RCC 7860 (cell line): ENCODE results near the gene CLHC1.

Source experiments
- DNase-seq: peaks from one replicate; pipeline ENCODE4 v3.0.0-alpha.2; 2015; ENCODE audit warnings: low spot score
- FAIRE-seq: peaks from 2 replicates; lab custom pipeline; 2012; peaks lifted over from hg19 to GRCh38; lab: Jason Lieb, UNC

The CLHC1 gene

DNA sequence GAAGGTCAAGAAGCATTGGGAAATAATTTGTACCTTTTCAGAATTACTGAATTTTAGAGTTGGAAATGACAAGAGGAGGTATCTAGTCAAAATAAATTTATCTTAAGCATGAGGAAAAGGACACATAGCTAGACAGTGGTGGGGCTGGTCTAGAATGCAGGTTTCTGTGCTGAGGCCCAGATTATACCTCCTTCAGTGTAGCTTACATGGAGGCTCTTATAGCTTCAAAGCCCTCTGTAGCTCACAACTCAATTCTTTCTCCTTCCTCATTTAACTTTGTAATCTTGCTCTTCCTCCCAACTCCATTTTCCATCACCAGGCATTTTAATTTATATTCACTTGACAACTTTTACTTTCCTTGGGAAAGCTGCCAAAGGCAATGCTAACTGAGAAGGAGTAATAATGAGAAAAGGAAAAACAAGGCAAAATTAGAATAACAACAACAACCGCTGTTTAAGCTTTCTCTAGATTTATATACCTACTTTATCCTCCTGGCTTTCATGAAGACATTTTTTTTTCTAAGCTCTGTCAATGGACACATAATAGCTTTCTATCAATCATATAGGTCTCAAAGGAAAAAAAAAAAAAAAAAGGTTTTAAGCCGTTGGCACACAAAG is 58.5 kb downstream of the CLHC1 start:
- DNase-seq = no peak
- FAIRE-seq = no peak

DNA sequence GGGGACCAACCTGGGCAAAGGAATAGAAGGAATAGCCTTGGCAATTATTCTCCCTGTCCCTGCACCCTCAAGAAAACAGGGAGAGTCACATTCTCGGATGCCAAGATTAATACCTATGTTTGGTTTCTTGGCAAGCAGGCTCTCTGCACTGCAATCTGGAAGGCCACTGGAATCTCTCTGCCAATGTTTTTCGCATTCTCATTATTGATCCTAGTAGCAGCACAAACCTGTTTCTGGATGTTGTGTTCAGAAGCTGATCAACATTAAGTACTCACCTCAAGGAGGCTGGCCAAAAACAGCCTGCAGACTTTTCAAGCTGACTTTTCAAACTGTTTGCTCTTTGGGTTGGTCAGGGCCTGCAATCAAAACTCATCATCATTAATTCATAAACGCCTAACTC is 62.2 kb downstream of the CLHC1 start:
- DNase-seq (no peak), FAIRE-seq (no peak)

DNA sequence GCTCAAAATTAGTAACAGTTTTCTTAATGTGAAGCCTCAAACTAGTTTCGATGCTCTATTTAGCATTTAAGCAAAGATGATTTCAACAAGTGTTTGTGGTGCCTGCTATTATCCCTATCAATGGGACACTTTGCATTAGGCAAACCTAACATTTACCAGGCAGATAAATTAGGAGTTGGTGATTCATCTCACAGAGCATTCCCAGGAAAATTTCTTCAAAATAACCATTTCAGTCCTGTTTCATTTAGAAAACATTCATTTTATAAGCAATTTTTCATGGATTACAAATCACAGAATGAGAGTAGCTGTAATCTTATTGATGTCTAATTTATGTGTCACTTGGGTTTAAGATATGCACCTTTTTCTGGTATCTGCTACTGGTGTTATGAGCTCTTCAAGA is 62.7 kb downstream of the CLHC1 start:
- no peak for FAIRE-seq

DNA sequence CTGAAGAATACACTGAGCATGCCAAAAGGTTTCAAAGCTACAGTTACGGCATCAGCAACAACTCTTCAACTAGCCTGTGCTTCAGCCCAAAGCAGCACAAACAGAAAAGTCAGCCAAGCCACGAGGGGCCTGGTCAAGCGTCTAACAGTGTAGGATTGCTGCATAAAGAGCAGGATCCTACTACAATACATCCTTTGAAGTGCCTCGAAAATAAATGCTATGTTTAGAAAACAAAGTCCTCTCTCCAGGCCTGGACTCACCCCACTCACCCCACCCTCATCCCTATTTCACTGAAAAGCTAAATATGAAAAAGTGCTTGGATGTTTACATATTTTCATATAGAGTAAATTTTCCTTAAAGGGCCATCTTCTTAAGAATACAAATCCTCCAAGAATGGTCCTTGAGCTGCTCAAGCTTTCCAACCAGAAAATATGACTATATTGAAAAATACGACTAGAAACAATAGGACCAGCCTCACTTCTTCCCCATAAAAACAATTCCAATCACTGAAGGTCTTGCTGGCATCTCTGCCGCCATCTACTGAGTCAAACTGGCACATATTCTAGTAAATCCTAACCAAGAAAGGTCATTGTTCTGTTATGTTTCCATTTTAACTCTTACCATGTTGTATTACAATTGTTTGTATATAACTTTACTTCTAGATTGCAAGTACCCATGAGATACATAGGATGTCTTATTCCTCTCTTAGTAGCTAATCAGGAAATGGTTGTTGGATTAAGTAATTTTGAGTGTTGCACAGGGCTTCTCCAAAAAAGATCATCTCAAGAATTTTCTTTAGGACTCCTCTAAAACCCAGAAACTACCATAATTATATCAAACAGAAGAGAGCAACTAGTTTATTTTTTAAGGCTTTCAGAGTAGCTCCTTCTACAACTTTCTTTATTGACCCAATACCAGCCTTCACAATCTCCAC is 63.6 kb downstream of the CLHC1 start:
- DNase-seq = peak; percentile 65
- FAIRE-seq = peak; percentile 79

More for the DNA sequence above, 62.7 kb downstream of the CLHC1 start:
- no peak for DNase-seq

DNA sequence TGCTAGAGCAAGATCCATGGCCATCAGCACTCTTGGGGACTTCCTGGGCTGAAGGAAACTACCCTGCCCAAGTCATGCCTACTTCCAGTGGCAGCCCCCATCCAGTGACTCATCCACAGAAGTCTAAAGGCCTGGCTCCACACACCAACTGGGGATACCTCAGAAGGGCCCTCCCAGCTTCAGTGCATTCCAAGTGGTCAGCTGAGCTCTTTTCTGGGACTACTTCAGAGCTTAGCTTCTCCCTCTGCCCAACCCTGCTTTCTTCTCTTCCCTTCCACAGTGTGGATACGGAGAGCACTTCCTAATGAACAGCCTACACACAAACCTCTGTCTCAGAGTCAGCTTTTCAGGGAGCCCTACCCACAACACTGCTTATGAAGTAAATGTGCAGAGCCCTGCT is 66.5 kb downstream of the CLHC1 start:
- FAIRE-seq = no peak

DNA sequence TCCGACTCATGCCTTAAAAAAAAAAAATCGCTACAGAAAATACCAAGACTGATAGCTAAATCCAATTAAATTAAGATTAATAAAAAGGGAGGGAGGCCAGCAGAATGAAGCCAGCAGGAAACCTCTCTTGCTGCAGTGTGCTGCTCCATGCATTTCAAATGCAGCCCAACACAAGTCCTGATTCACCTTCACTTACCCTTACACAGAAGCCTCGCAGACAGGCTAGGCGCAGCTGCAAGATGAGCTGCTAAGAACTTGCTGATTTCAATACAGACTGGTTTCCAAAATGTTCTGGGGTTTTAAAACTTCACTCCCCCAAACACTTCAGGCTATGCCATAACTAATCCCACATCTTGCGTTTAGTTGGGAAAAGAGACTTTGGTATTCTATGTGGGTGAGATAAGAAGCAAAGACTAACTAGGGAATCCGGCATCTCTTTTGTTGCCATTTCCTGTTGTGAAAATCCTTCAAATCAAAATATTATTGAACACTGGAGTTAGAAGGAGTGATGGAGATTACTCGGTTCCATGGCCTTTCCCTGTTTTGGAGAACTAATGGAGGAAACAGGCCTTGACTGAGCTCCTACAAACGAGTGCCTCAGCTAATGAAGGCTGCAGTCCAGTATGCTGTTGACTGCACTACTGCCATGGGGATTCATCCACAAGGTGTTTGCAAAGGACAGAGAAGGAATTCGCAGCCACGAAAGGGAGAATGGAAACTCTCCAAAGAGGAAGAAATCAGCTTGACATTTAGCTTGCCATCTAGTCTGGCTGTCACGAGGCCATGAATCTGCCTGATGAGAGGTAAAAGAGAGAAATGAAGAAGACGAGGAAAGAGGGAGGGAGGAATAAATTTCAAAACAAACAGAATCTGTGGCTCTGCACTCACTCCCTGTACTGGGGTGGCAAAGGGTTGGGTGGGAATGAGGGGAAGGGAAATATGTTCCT is 67.3 kb downstream of the CLHC1 start:
- FAIRE-seq (no peak), DNase-seq (no peak)

More for the DNA sequence above, 66.5 kb downstream of the CLHC1 start:
- peak; percentile 63 for DNase-seq

DNA sequence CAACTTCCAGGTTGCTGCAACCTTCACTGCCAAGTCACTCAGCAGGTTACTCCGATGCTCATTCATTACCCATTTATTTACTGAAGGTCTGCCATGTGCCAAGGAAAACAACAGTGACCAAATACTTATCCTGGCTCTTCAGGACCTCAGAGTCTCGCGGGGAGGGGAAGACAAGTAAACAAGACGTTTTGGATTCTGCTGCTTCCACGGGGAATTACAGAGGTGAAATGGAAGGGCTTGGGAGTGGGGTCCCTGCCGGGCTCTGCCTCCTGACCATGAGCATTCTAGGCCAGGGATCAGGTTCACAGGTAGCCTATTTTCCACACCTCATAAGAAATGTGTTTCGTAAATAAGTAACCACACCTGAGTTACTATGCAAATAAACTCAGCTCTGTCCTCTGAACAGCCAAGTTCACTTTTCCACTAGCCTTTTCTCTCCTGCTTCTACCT is 68.1 kb downstream of the CLHC1 start:
- no peak for DNase-seq
- no peak for FAIRE-seq

DNA sequence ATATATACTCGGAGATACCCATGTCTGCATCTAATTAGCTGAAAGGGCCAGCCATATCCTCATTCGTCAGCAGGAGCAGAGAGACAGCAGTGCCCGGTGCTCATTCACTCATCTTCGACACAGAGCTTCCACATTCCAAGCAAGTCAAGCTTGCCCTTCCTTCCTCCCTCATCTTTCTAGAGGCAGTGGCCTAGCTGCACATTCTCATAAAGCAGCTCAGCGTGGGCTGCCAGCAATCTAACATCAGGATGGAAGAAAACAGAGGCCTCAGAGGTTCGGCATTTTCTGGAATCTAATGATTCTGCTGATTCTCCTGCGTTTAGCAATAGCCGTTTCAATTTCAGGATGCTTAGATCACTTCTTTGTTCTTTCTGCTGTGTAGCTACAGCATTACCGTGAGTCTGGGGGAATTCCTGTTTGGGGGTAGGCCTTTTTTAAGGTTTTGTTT is 68.8 kb downstream of the CLHC1 start:
- DNase-seq (no peak), FAIRE-seq (no peak)

DNA sequence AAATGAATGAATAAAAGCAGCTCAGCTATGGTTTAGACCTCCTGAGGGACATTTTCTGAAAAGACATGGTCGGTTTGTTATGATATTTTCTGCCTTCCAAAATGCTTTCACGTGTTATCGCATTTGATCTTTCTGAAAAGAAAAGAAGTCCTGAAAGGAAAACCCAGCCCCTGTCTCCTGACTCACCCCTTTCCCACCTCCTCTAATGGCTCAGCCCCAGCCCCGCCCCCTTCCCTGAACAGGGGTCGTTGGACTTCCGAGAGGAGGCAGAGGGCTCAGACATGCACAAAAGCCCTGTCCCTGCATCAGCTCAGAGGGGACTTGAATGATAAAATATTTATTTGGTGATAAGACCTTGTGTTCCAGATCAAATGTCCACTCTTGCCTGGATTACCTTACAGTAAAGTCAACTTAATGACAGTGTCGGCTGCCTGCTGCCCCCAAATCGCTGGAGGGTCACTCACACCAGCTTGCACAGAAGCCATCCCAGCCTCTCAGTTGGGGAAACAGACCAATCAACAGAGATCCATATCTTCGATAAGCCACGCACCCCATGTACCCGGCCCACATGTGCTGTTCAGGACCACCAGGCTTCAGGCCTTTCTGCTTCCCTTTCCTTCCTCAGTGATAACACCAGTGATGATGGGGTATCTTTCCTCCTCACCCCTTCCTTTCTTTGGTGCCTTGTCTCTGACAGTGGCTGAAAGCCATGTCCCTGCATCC is 69.6 kb downstream of the CLHC1 start:
- no peak for FAIRE-seq
- DNase-seq = no peak

DNA sequence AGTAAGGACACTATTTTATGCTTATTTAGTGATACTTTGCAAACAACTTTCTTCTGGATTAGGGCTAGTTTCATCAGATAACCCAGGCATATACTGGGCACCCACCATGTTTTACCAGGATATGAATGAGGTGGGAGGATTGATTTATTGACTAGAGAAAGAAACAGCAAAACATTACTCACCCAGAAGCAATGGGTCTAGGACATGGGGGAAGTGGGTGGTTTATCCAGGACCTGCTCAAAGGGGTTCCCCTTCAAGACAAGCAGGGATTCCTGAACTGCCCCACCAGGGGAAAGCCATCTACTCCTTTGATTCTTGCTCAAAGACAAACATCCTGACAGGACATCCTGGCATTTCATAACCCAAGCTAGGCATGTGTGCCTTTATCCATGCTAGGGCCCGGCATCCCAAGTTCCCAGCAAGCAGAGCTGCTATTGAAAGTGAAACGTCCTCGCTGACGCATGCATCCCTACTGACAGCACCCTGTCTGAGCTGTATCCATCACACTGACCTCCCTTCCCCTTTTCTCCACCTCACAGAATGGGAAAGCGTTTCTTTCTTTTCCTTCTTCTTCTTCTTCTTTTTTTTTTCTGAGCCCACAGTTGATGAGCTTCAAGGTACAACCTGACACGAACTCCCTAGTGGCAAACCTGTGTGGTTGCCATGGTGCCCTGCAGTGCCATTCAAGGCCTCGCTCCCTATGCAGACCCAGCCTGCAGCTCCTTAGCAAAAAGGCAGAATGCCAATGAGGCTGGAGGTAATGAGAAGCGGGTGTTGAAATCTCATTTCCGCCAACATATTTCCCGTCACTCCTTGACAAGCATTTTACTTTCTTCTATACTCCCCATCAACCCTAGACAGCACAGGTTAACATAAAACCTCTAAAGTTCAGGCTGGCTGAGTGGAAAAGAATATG is 70.5 kb downstream of the CLHC1 start:
- no peak for FAIRE-seq
- DNase-seq = no peak

DNA sequence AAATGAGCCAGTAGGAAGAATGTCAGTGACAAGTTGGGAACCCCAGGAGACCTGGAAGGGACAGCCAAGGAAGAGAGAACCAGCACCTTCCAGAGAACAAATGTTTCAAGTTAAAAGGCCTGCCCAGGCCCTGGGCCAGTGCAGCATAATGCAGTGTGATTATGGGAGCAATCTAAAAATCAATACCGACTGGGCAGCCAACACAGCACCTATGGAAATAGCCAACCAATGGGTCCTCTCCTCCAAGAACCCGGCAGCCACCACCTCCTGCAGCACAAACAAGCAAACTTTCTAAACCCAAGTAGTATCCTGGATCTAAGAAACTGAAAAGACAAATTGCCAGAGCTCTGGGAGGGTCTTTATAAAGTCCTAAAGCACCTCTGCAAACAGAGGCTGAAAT is 71.7 kb downstream of the CLHC1 start:
- DNase-seq (no peak), FAIRE-seq (no peak)

DNA sequence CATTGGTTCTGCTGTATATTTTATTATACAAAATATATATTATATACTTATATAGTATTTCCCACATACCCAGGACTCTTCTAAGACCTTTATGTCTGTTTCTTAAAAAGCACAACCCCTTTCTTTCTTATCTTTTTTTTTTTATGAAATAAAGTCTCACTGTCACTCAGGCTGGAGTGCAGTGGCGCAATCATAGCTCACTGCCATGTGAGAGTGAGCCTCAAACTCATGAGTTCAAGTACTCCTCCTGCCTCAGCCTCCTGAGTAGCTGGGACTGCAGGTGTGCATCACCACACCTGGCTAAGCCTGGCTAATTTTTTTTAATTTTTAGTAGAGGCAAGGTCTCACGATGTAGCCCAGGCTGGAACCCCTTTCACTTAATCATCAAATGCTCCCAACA is 72.3 kb downstream of the CLHC1 start:
- DNase-seq = no peak
- FAIRE-seq = no peak

DNA sequence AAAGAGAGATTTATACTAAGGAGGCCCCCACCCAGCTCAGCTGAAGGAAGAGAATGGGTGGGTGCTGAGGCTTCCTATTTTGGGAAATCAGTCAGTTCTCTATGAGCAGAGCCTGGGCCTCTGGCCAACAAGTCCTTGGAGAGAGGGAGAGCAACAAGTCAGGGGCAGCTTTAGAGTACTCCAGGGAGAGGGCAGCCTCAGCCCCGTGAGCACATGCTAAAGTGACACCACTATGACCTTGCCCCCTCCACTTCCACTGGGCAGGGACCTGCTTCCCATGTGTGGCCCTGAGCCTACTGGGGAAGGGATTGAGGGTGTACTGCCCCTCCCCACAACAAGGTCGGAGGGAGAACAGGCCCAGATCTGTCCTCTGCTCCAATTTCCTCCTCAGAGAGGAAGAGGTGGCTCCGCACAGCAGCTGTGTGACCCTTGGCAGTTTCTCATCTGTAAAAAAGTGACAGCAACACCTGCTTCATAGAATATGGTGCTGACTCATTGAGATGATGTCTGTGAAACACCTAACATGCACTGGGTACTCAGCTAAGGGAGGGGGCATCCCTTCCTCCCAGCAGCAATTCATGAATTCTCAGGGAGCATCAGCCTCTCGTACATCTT is 72.9 kb downstream of the CLHC1 start:
- no peak for DNase-seq
- no peak for FAIRE-seq

DNA sequence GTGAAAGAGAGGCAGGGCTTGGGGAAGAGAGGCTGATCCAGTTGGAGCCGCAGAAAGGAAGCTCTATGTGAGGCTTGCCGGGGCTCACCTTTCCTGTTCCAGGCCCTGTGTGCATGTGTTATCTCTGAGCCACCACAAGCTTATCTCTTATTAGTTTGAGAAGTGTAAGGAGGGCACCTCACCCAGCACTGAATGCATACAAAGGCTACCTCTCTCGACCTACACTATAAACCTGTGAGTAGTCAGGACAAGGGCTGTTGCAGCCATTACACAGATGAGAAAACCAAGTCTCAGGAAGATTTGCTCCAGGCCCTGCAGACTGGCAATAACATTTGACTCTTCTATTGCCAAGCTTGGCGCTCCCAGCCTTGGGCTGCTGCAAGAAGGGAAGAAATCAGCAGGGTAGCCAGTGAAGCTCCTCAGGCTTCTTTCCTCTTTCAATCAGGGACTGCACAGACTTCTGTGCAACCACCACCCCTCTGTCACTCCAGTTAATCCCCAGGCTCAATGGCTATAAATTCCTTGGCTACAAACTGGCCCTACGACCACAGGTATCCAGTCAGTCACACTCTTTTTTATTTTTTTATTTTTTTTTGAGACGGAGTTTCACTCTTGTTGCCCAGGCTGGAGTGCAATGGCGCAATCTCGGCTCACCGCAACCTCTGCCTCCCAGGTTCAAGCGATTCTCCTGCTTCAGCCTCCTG is 73.8 kb downstream of the CLHC1 start:
- DNase-seq (no peak), FAIRE-seq (no peak)

DNA sequence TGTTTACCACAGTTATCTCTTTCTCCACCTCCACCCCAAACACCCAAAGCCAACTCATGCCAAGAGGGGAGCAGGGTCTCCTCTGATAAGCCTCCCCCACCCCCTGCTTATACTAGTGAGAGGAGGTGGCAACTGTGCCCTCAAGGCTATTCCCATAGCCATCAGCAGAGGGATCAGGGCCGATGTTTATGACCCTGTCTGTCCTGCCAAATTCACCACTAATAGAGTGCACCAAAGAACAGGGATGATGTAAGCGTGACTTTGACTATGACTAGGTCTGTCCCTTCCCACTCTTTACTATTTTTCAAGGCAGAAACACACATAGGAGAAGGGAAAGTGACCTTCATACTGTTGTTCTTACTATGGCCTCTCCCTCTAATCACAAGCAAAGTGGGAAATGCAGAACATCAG is 74.6 kb downstream of the CLHC1 start:
- DNase-seq (no peak), FAIRE-seq (no peak)

DNA sequence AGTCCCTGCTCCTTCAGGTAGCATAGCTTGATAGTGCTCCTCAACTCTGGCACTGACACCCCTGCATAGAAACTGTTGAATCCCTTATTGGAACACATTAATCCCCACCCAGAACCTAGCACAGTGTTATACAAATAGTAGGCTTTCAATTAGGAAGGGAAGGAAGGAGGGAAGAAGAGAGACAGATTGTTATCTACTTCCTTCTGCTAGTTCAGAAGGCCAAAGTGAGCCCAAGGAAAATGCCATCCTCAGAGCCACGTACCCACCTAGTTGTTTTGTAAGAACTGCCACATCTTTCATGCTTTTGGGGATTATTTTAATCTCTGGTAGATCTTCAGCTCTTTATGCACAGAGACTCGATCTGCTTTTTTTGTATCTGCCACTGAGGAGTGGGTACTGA is 75.1 kb downstream of the CLHC1 start:
- FAIRE-seq (no peak), DNase-seq (no peak)

DNA sequence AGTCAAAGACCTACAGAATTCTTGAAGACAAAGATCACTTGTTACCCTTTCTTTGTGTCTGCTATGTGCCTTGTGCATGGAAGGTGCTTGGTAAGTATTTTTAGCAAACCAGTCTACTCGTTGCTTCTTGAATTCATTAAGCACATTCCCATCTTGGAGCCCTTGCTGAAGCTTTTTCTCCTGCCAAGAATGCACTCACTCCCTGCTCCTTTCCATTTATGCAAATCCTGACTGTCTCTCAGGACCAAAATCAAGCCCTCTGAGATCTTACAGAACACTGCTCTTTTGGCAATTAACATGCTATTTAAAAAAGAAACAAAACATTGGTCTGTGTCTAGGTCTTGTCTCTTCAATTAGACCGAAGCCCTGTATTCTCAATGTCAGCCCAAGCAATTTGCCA is 75.8 kb downstream of the CLHC1 start:
- no peak for FAIRE-seq

DNA sequence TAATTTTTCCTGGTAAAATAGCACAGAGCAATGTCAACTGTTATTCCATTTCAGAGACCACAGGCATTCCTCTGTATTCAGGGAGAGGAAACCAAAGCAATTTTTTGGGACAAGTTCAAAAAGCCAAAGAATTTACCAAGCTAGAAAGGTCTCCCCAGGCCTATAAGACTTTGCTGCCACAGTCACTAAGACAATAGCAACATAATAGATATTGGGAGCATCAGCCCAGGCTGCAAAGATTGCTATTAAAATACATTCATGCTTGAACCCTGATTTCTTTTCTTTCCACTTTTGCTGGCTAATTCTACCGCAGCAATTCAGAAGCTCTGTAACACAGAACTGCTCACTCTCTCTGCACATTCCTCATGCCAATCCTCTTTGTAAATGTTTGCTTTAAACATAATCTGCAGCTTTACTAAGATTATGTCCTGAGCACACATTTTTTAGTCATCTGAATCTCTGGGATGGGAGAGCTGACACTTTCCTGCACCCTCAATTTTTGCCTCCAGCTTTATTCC is 76.3 kb downstream of the CLHC1 start:
- no peak for FAIRE-seq
- DNase-seq = no peak

More for the DNA sequence above, 75.8 kb downstream of the CLHC1 start:
- no peak for DNase-seq
